ENCODE results near the gene OR10H2. TPM values are rescaled to one million over a fixed set of nuclear protein-coding genes. Genes with fewer than 3 reads are reported as not detected.
"Not testable (repeated sequence)": the region's sequence is repeated elsewhere in the genome, so short reads cannot be mapped to it uniquely, and the experiment has no call there.

Gene OR10H2
- polyA plus RNA-seq (2011; rRNA removed) (not detected in 2 replicates), polyA minus RNA-seq (2011; rRNA and poly(A)+ RNA removed) (not detected in 2 replicates)

GRCh38 chr19:15727724-15728123 lies at the start of gene OR10H2:
Gene OR10H2 (plus strand): TSS chr19:15728024. CDS start chr19:15728044, 20 bp downstream.
- H3K4me3 ChIP-seq (ENCODE audit: low read depth, low read length) = no peak within 1 kb of the TSS
- POLR2A ChIA-PET = no interaction called here
- peaks cover 13% of the 10 kb centered on the region for H3K9me3 ChIP-seq (ENCODE audit: control insufficient read depth, insufficient read depth, low read length)
- H3K27ac ChIP-seq (ENCODE audit: low read depth, low read length) = no peak within 1 kb of the TSS
- H3K27me3 ChIP-seq (ENCODE audit: control insufficient read depth, insufficient read depth, low read length) = no peaks in the 10 kb centered on the region
- no peak for DNase-seq (ENCODE audit: low read depth, low spot score)
- CTCF ChIA-PET = no interaction called here
- no peak for TF ChIP-seq CTCF (IDR thresholded peaks at IDR 0.05; ENCODE audit: low read depth, low read length)

GRCh38 chr19:15679089-15679488 lies 48.7 kb upstream of the OR10H2 start:
- ChIA-PET CTCF (no interaction called here), POLR2A (no interaction called here)
- H3K4me3 ChIP-seq (ENCODE audit: low read depth, low read length) = no peak overlapping the region
- peaks cover 18% of the 10 kb centered on the region for H3K9me3 ChIP-seq (ENCODE audit: control insufficient read depth, insufficient read depth, low read length)
- no peak overlapping the region for H3K27ac ChIP-seq (ENCODE audit: low read depth, low read length)
- no peak for TF ChIP-seq CTCF (IDR thresholded peaks at IDR 0.05; ENCODE audit: low read depth, low read length)
- DNase-seq (ENCODE audit: low read depth, low spot score) = no peak
- H3K27me3 ChIP-seq (ENCODE audit: control insufficient read depth, insufficient read depth, low read length) = no peaks in the 10 kb centered on the region

- CTCF ChIA-PET; H3K27me3 ChIP-seq (ENCODE audit: control insufficient read depth, insufficient read depth, low read length); H3K4me3 ChIP-seq (ENCODE audit: low read depth, low read length); H3K27ac ChIP-seq (ENCODE audit: low read depth, low read length); DNase-seq (ENCODE audit: low read depth, low spot score); POLR2A ChIA-PET: not testable (repeated sequence)
- H3K9me3 ChIP-seq (ENCODE audit: control insufficient read depth, insufficient read depth, low read length) = peaks cover 19% of the 10 kb centered on the region
These were observed 48.0 kb upstream of the OR10H2 start for GRCh38 chr19:15679865-15680264.

- TF ChIP-seq CTCF (IDR thresholded peaks at IDR 0.05; ENCODE audit: low read depth, low read length) = no peak
- H3K4me3 ChIP-seq (ENCODE audit: low read depth, low read length) = no peak overlapping the region
- POLR2A ChIA-PET = no interaction called here
- CTCF ChIA-PET = no interaction called here
- no peaks in the 10 kb centered on the region for H3K27me3 ChIP-seq (ENCODE audit: control insufficient read depth, insufficient read depth, low read length)
- no peak for DNase-seq (ENCODE audit: low read depth, low spot score)
- no peak overlapping the region for H3K27ac ChIP-seq (ENCODE audit: low read depth, low read length)
- peaks cover 22% of the 10 kb centered on the region for H3K9me3 ChIP-seq (ENCODE audit: control insufficient read depth, insufficient read depth, low read length)
These were observed 47.1 kb upstream of the OR10H2 start for GRCh38 chr19:15680478-15681322.

GRCh38 chr19:15683411-15683810 lies 44.4 kb upstream of the OR10H2 start:
- POLR2A ChIA-PET = no interaction called here
- TF ChIP-seq CTCF (IDR thresholded peaks at IDR 0.05; ENCODE audit: low read depth, low read length) = no peak

More at GRCh38 chr19:15683411-15683810, 44.4 kb upstream of the OR10H2 start:
- Histone ChIP-seq H3K27ac (ENCODE audit: low read depth, low read length) (no peak overlapping the region), H3K9me3 (ENCODE audit: control insufficient read depth, insufficient read depth, low read length) (peaks cover 24% of the 10 kb centered on the region), H3K4me3 (ENCODE audit: low read depth, low read length) (no peak overlapping the region), H3K27me3 (ENCODE audit: control insufficient read depth, insufficient read depth, low read length) (no peaks in the 10 kb centered on the region)
- CTCF ChIA-PET = no interaction called here
- no peak for DNase-seq (ENCODE audit: low read depth, low spot score)
